WTC11 (cell line): ENCODE data around the gene ITLN2. TPM values are rescaled to one million over a fixed set of nuclear protein-coding genes. Genes with fewer than 3 reads are reported as not detected.
"Not testable (repeated sequence)": the region's sequence is repeated elsewhere in the genome, so short reads cannot be mapped to it uniquely, and the experiment has no call there.

Experiments
- ATAC-seq: fragments of 200-7000 bp; cut with Tn5 transposase; 2 replicates; pipeline ENCODE4 v1.10.0; 2021; ENCODE audit warnings: mild to moderate bottlenecking, moderate library complexity
- CTCF ChIA-PET: fragments of 300-600 bp; sonication (Branson Sonifier 250); formaldehyde crosslinking; loops from one replicate; lab custom pipeline; 2021; ENCODE audit warnings: antibody characterized with exemption; lab: Charles Lee
- POLR2A ChIA-PET: fragments of 350-600 bp; sonication (Branson Sonifier 250); formaldehyde crosslinking; loops from one replicate; lab custom pipeline; 2021; ENCODE audit warnings: antibody characterized with exemption; lab: Charles Lee
- DNase-seq: peaks from one replicate; pipeline ENCODE4 v3.0.0; 2021; ENCODE audit warnings: low spot score
- H3K27ac Mint-ChIP-seq: 2 replicates; pipeline ENCODE4 v1.8.0; 2021; ENCODE audit warnings: mixed read lengths
- H3K27me3 Mint-ChIP-seq: 2 replicates; pipeline ENCODE4 v1.8.0; 2021; ENCODE audit warnings: low read depth, mild to moderate bottlenecking, moderate library complexity, mixed read lengths
- H3K36me3 Mint-ChIP-seq: 2 replicates; pipeline ENCODE4 v1.8.0; 2021; ENCODE audit warnings: mixed read lengths
- H3K4me1 Mint-ChIP-seq: 2 replicates; pipeline ENCODE4 v1.8.0; 2022; ENCODE audit warnings: mixed read lengths
- H3K4me3 Mint-ChIP-seq: 2 replicates; pipeline ENCODE4 v1.8.0; 2021; ENCODE audit warnings: mild to moderate bottlenecking, moderate library complexity, mixed read lengths
- H3K9me3 Mint-ChIP-seq: 2 replicates; pipeline ENCODE4 v1.8.0; 2021; ENCODE audit warnings: mixed read lengths
- ATF3 ChIP-seq: sonication (generic); formaldehyde crosslinking; conservative IDR thresholded peaks from 2 replicates; pipeline ENCODE4 v1.8.1; 2022; ENCODE audit warnings: mild to moderate bottlenecking, missing genetic modification reagents
- CBFB ChIP-seq: sonication (generic); formaldehyde crosslinking; IDR thresholded peaks from 2 replicates; pipeline ENCODE4 v1.8.1; 2022; ENCODE audit warnings: mild to moderate bottlenecking, low read depth, missing genetic modification reagents
- CDX4 ChIP-seq: fragments of 250-450 bp; sonication (Bioruptor Pico); IDR thresholded peaks from 2 replicates; pipeline ENCODE4 v1.9.0; 2021; ENCODE audit warnings: moderate library complexity, mild to moderate bottlenecking, inconsistent platforms, borderline replicate concordance
- CREM ChIP-seq: sonication (generic); formaldehyde crosslinking; IDR thresholded peaks from 2 replicates; pipeline ENCODE4 v1.8.1; 2022; ENCODE audit warnings: mild to moderate bottlenecking, missing genetic modification reagents, moderate library complexity
- ELF4 ChIP-seq: sonication (generic); formaldehyde crosslinking; IDR thresholded peaks from 2 replicates; pipeline ENCODE4 v1.8.1; 2022; ENCODE audit warnings: low read depth, mild to moderate bottlenecking, moderate library complexity, missing genetic modification reagents
- FOXJ3 ChIP-seq: sonication (generic); formaldehyde crosslinking; IDR thresholded peaks from 2 replicates; pipeline ENCODE4 v1.9.0; 2021; ENCODE audit warnings: missing genetic modification reagents, mild to moderate bottlenecking, borderline replicate concordance
- GRHL2 ChIP-seq: fragments of 250-450 bp; sonication (Bioruptor Pico); IDR thresholded peaks from 2 replicates; pipeline ENCODE4 v1.8.0; 2022; ENCODE audit warnings: mild to moderate bottlenecking, moderate library complexity; ENCODE audit not compliant: insufficient replicate concordance, severe bottlenecking
- MLX ChIP-seq: sonication (generic); formaldehyde crosslinking; IDR thresholded peaks from 2 replicates; pipeline ENCODE4 v1.8.1; 2023; ENCODE audit warnings: mild to moderate bottlenecking, missing genetic modification reagents, moderate library complexity
- MYBL2 ChIP-seq: sonication (generic); formaldehyde crosslinking; IDR thresholded peaks from 2 replicates; pipeline ENCODE4 v1.8.1; 2023; ENCODE audit warnings: mild to moderate bottlenecking, moderate library complexity, missing genetic modification reagents
- NFATC4 ChIP-seq: fragments of 250-450 bp; sonication (Bioruptor Pico); IDR thresholded peaks from 2 replicates; pipeline ENCODE4 v1.9.0; 2021; ENCODE audit warnings: mild to moderate bottlenecking
- NFYB ChIP-seq: sonication (generic); formaldehyde crosslinking; conservative IDR thresholded peaks from 2 replicates; pipeline ENCODE4 v1.8.0; 2022; ENCODE audit warnings: low read depth, missing genetic modification reagents
- NR1H2 ChIP-seq: sonication (generic); formaldehyde crosslinking; IDR thresholded peaks from 2 replicates; pipeline ENCODE4 v1.9.0; 2021; ENCODE audit warnings: mild to moderate bottlenecking, moderate library complexity, missing genetic modification reagents
- NR3C1 ChIP-seq: sonication (generic); formaldehyde crosslinking; conservative IDR thresholded peaks from 2 replicates; pipeline ENCODE4 v1.8.1; 2023; ENCODE audit warnings: low read depth, mild to moderate bottlenecking, missing genetic modification reagents
- OVOL2 ChIP-seq: fragments of 250-450 bp; sonication (Bioruptor Pico); IDR thresholded peaks from 2 replicates; pipeline ENCODE4 v1.9.0; 2021; ENCODE audit warnings: mild to moderate bottlenecking, borderline replicate concordance
- ZMAT4 ChIP-seq: fragments of 250-450 bp; sonication (Bioruptor Pico); IDR thresholded peaks from 2 replicates; pipeline ENCODE4 v1.9.0; 2021; ENCODE audit warnings: mild to moderate bottlenecking
- ZNF232 ChIP-seq: sonication (generic); formaldehyde crosslinking; IDR thresholded peaks from 2 replicates; pipeline ENCODE4 v1.8.0; 2022; ENCODE audit warnings: mild to moderate bottlenecking, missing genetic modification reagents
- ZNF416 ChIP-seq: fragments of 250-450 bp; sonication (Bioruptor Pico); IDR thresholded peaks from 2 replicates; pipeline ENCODE4 v1.9.0; 2021; ENCODE audit warnings: mild to moderate bottlenecking, inconsistent platforms
- ZNF671 ChIP-seq: fragments of 250-450 bp; sonication (Bioruptor Pico); IDR thresholded peaks from 2 replicates; pipeline ENCODE4 v1.8.0; 2021; ENCODE audit warnings: mild to moderate bottlenecking
- total RNA-seq: library from RNA; stranded (reverse); gene quantifications from 3 replicates; pipeline ENCODE4 v1.2.3, GENCODE V29; 2021
- TF ChIP-seq, protein P1 (sequence below): fragments of 250-450 bp; sonication (Bioruptor Pico); IDR thresholded peaks from 2 replicates; pipeline ENCODE4 v1.8.0; 2021; ENCODE audit warnings: mild to moderate bottlenecking
- TF ChIP-seq, protein P2 (sequence below): sonication (generic); formaldehyde crosslinking; IDR thresholded peaks from 2 replicates; pipeline ENCODE4 v1.8.1; 2023; ENCODE audit warnings: mild to moderate bottlenecking, missing genetic modification reagents
- TF ChIP-seq, protein P3 (sequence below): sonication (generic); formaldehyde crosslinking; IDR thresholded peaks from 2 replicates; pipeline ENCODE4 v1.8.0; 2022; ENCODE audit warnings: mild to moderate bottlenecking, missing genetic modification reagents

The ITLN2 gene
- total RNA-seq, 1 experiment from 2014 or later = 5.9 TPM

GRCh38 chr1:160925652-160926244 lies 28.9 kb downstream of the ITLN2 start:
- Mint-ChIP-seq H3K9me3 (peaks cover 53% of the 10 kb centered on the region), H3K36me3 (peaks cover 26% of the 10 kb centered on the region), H3K27ac (no peak overlapping the region), H3K4me3 (no peak overlapping the region), H3K4me1 (no peaks in the 10 kb centered on the region), H3K27me3 (no peaks in the 10 kb centered on the region)
- DNase-seq (no peak), ATAC-seq (no peak)
- TF ChIP-seq NFYB (CRISPR knock-in tag) = no peak
- no peak for TF ChIP-seq NFATC4 (CRISPR knock-in tag)
- CTCF ChIA-PET = interaction anchor here (2.2 kb wide), 1 partner anchor 26 kb away, joined by 6 read pairs; no protein-coding TSS in a partner anchor
- POLR2A ChIA-PET = interaction anchor here (0.7 kb wide), 1 partner anchor 9 kb away, joined by 10 read pairs; no protein-coding TSS in a partner anchor

GRCh38 chr1:160924791-160925651 lies 29.6 kb downstream of the ITLN2 start:
- CTCF ChIA-PET = interaction anchor here (2.2 kb wide), 1 partner anchor 27 kb away, joined by 6 read pairs; no protein-coding TSS in a partner anchor
- Mint-ChIP-seq H3K27me3 (no peaks in the 10 kb centered on the region), H3K4me1 (no peaks in the 10 kb centered on the region), H3K4me3 (no peak overlapping the region), H3K9me3 (peaks cover 59% of the 10 kb centered on the region), H3K36me3 (peaks cover 27% of the 10 kb centered on the region), H3K27ac (no peak overlapping the region)
- no peak for TF ChIP-seq OVOL2 (CRISPR knock-in tag)
- ATAC-seq (no peak), DNase-seq (no peak)
- POLR2A ChIA-PET = interaction anchor here (0.6 to 0.7 kb wide), 2 partner anchors 10 to 23 kb away, joined by 9 to 10 read pairs; no protein-coding TSS in a partner anchor

GRCh38 chr1:160916666-160917065 lies 37.9 kb downstream of the ITLN2 start:
- POLR2A ChIA-PET = no interaction called here
- CTCF ChIA-PET = no interaction called here
- Mint-ChIP-seq H3K27ac (no peak overlapping the region), H3K4me1 (peaks cover 20% of the 10 kb centered on the region), H3K4me3 (no peak overlapping the region), H3K27me3 (no peaks in the 10 kb centered on the region; the same call in 1 of the 2 replicates), H3K36me3 (peaks cover 10% of the 10 kb centered on the region), H3K9me3 (peaks cover 21% of the 10 kb centered on the region)
- DNase-seq (no peak), ATAC-seq (no peak)
- no peak for TF ChIP-seq ZNF416 (CRISPR knock-in tag)
- TF ChIP-seq CDX4 = no peak
- no peak for TF ChIP-seq FOXJ3 (CRISPR knock-in tag)
- TF ChIP-seq NFATC4 (CRISPR knock-in tag) = no peak
- TF ChIP-seq MLX (CRISPR knock-in tag) = no peak
- no peak for TF ChIP-seq NFYB (CRISPR knock-in tag)
- no peak for TF ChIP-seq ELF4 (CRISPR knock-in tag)
- TF ChIP-seq, protein P1, sequence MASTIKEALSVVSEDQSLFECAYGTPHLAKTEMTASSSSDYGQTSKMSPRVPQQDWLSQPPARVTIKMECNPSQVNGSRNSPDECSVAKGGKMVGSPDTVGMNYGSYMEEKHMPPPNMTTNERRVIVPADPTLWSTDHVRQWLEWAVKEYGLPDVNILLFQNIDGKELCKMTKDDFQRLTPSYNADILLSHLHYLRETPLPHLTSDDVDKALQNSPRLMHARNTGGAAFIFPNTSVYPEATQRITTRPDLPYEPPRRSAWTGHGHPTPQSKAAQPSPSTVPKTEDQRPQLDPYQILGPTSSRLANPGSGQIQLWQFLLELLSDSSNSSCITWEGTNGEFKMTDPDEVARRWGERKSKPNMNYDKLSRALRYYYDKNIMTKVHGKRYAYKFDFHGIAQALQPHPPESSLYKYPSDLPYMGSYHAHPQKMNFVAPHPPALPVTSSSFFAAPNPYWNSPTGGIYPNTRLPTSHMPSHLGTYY = no peak
- no peak for TF ChIP-seq ATF3
- TF ChIP-seq CREM (CRISPR knock-in tag) = no peak
- no peak for TF ChIP-seq NR3C1
- no peak for TF ChIP-seq ZNF671 (CRISPR knock-in tag)
- TF ChIP-seq ZMAT4 (CRISPR knock-in tag) = no peak
- TF ChIP-seq, protein P2, sequence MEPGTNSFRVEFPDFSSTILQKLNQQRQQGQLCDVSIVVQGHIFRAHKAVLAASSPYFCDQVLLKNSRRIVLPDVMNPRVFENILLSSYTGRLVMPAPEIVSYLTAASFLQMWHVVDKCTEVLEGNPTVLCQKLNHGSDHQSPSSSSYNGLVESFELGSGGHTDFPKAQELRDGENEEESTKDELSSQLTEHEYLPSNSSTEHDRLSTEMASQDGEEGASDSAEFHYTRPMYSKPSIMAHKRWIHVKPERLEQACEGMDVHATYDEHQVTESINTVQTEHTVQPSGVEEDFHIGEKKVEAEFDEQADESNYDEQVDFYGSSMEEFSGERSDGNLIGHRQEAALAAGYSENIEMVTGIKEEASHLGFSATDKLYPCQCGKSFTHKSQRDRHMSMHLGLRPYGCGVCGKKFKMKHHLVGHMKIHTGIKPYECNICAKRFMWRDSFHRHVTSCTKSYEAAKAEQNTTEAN = no peak
- no peak for TF ChIP-seq GRHL2
- TF ChIP-seq ZNF232 (CRISPR knock-in tag) = no peak
- TF ChIP-seq MYBL2 = no peak
- TF ChIP-seq, protein P3, sequence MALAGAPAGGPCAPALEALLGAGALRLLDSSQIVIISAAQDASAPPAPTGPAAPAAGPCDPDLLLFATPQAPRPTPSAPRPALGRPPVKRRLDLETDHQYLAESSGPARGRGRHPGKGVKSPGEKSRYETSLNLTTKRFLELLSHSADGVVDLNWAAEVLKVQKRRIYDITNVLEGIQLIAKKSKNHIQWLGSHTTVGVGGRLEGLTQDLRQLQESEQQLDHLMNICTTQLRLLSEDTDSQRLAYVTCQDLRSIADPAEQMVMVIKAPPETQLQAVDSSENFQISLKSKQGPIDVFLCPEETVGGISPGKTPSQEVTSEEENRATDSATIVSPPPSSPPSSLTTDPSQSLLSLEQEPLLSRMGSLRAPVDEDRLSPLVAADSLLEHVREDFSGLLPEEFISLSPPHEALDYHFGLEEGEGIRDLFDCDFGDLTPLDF (CRISPR knock-in tag) = no peak
- TF ChIP-seq NR1H2 = no peak
- no peak for TF ChIP-seq CBFB (CRISPR knock-in tag)

DNA sequence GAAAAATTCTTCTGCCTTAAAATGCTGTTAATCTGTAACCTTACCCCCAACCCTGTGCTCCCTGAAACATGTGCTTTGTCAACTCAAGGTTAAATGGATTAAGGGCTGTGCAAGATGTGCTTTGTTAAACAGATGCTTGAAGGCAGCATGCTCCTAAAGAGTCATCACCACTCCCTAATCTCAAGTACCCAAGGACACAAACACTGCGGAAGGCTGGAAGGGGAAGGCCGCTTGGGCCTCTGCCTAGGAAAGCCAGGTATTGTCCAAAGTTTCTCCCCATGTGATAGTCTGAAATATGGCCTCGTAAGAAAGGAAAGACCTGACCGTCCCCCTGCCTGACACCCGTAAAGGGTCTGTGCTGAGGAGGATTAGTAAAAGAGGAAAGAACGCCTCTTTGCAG lies 41.4 kb downstream of the ITLN2 start:
- 0 out of 2 replicates have a peak, but pooled peaks have one; percentile 32 for ATAC-seq
- CTCF ChIA-PET = not testable (repeated sequence)

More for the DNA sequence above, 41.4 kb downstream of the ITLN2 start:
- H3K27ac Mint-ChIP-seq = peak overlapping the region; percentile 50; the same call in 1 of the 2 replicates
- H3K4me1 Mint-ChIP-seq = peaks cover 22% of the 10 kb centered on the region
- H3K4me3 Mint-ChIP-seq, H3K27me3 Mint-ChIP-seq, DNase-seq, H3K36me3 Mint-ChIP-seq, POLR2A ChIA-PET, H3K9me3 Mint-ChIP-seq: not testable (repeated sequence)
